Fibroblast of the aortic adventitia (primary cell): ENCODE data around the gene NPEPL1. TPM values are rescaled to one million over a fixed set of nuclear protein-coding genes. Genes with fewer than 3 reads are reported as not detected.

ENCODE experiments used
- DNase-seq: peaks from one replicate; pipeline ENCODE4 v3.0.0-alpha.2; 2010; ENCODE audit warnings: low read depth
- H3K4me3 ChIP-seq: 2 replicates; pipeline ENCODE4 v1.5.1; 2011; ENCODE audit warnings: low read depth, mild to moderate bottlenecking, control low read depth, low read length, moderate library complexity
- CTCF ChIP-seq: IDR thresholded peaks from 2 replicates; pipeline ENCODE4 v1.5.1; 2011; ENCODE audit warnings: mild to moderate bottlenecking, low read length, control low read depth, inconsistent platforms; ENCODE audit not compliant: insufficient read depth
- total RNA-seq: library from RNA; depleted of rRNA; stranded (reverse); fragments of >200 nt; gene quantifications from 2 replicates; pipeline ENCODE4 v1.2.3, GENCODE V29; 2012; ENCODE audit warnings: low replicate concordance

Gene NPEPL1
- total RNA-seq, 1 donor: 24.5 TPM

DNA sequence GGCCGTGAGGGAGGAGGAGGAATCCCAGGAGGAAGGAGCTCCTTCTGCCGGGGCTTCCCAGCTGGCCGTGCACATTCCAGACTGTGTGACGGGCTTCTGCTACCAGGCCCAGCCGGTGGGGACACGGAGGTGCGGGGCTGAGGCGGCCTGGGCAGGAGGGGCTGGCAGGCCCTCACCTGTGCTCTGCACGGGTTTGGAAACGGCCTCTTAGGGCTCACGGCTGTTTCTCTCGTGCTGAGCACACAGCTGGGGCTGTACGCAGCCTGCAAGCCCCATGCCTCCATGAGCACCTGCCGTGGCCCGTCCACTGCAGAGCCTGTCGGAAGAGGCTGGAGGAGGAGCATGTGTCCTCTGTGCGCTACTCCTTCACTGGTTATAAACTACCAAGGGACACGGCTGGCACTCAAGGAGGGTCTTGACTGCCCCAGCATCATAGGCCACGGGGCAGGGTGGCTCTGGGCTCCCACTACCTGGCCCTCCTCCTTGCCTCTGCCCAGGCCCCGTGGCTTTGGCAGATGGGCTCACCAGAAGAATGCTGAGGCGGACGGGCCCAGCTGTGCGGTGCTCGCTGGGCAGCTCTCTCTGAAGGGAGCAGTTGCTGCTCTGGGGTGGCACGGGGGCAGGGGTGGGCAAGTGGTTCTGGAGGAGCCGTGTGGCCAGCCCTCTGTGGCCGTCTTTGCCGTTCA, 15.8 kb downstream of the NPEPL1 start:
- H3K4me3 ChIP-seq: no peak overlapping the region
- no peak for TF ChIP-seq CTCF
- DNase-seq: no peak

DNA sequence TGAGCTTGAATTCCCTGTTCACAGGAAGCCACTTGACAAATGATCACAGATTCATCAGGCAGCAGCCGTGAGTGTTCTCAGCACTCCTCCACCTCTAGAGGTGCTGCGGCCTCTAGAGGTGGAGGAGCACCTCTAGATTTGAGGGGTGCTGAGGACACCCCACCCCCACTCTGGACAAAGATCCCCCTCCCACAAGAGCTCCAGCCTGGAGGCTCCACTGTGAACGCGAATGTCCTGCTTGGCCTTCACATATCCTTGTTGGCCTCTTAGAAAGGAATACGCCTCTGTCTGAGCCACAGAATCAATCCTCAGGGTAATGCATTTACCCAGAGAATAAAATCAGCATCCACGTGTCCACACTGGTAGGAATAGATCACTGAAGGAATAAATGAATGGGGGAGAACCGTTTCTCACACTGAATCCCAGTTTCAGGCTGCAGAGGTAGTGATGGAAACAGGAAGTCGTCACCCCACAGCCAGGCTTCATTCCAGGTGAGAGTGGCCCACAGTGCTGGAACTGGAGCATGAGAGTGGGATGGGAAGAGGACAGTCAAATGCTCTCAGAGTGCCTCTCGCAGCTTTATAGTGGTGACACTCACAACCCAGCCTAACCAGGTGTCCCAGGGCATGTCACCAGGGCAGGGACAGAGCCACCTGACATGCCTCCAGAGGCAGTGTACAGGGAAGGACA, 16.6 kb downstream of the NPEPL1 start:
- no peak for TF ChIP-seq CTCF
- DNase-seq: no peak
- H3K4me3 ChIP-seq: no peak overlapping the region

DNA sequence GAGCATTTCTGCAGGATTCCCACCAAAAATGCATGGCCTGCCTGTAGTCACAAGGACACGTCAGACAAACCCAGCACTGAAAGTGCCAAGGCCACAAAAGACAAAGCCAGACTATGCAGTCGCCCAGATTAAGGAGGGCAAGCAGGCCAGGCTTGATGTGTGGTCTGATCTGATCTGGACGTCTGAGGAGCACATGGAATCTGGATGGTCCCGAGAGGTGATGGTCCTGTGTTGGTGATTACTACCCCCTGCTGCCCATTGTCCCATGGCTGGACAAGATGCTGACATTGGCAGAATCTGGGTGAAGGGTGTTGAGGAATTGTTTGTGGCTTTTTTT, 17.1 kb downstream of the NPEPL1 start:
- TF ChIP-seq CTCF: no peak
- H3K4me3 ChIP-seq: no peak overlapping the region
- no peak for DNase-seq

DNA sequence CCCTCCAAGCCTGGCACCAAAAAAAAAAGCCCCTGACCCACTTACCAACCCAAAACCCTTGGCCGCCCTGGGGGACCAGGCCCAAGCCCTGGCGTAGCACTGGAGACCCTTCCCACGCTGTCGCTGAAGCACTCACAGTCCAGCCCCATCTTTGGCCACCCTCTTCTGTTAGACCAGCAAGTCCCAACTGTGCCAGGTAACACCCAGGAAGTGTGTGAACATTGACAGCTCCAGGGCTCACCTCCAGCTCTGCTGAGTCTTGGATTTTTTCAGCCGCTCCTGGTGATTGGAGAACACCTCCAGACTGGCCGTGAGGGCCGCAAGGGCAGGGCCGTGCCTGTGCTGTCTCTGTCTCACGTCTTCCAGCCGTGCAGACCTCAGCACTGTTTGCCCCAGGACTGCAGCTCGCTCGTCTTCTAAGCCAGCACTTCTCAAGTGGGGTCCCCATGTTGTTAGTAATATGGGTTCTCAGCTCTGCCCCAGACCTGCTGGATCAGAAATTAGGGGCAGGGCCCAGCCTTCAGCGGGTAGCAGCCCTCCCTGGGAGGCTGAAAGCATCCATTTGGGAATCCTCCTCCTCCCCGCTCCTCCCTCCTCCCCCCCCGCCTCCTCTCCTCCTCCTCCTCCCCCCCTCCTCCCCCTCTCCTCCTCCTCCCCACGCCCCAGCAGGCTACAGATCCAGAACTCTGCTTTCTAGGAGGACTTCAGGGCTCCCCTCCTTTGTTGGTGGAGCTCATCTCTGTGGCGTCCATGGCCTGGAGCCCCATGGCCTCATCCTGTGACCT, 18.1 kb downstream of the NPEPL1 start:
- H3K4me3 ChIP-seq: no peak overlapping the region
- DNase-seq: no peak
- TF ChIP-seq CTCF: no peak

DNA sequence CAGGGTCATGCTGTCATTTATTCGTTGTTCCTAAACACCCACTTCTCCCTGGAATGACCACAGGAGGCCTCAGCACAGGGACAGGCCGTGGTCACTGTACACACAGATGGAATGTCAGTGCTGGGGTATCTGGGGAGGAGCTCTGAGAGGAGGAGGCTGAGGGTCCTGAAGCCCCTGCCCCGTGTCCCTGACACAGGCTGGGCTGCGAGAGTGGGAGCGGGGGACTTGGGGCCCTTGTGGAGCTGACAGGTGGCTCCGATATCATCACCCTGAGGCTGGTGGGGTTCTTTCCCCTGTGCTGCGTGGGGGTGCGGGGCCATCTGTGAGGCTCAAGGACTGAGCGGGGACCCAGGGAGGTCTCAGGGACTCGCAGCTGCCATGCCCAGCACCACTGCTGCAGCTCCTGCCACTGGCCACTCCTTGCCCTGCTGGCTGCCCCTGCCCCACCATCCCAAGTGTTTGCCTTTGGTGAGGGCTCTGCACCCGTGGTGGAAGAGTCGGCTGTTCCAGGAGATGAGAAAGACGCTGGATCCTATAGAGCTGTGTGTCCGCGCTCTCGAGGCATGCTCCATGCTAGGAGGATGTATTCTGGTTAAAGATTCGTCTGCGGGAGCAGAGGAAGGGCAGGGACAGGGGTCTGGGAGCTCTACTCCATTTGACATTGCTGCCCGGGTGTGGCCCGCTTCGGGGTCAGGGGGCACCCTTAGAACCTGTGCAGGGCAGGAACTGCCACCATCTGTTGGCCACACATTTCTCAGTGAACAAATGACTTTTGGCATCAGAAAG, 18.9 kb downstream of the NPEPL1 start:
- no peak for TF ChIP-seq CTCF
- DNase-seq: no peak
- no peak overlapping the region for H3K4me3 ChIP-seq

DNA sequence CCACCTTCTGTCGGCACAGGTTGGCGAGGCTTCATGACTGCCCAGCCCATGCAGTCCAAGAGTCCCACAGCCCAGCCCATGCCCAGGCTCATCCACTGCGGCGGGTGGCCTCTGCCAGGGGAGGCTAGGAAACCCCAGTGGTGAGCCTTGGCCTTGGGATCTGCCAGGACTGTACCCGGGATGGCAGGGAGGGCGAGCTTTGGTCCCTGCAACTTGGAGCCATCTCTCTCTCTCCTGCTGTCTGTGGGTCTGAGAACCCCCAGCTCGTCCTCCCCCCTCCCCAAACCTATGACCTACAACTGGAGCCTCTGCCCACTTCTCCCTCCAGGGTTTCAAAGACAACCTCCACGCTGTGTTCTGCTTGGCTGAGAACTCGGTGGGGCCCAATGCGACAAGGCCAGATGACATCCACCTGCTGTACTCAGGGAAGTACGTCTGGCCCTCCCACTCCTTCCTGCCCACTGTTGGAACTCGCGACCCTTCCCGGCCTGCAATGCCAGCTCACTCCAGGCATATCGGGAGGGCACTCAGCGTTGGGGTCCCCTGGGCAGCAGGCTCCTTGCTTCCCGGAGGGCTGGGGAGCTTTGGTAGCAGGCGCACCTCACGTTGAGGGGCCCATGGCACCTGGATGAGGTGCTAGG, 19.7 kb downstream of the NPEPL1 start:
- no peak for TF ChIP-seq CTCF
- no peak overlapping the region for H3K4me3 ChIP-seq
- DNase-seq: no peak
